ENCODE results near the gene STYXL2. TPM values are rescaled to one million over a fixed set of nuclear protein-coding genes. Genes with fewer than 3 reads are reported as not detected.

STYXL2 gene
- total RNA-seq, 1 donor from 2014 or later: 0.07 TPM

- Mint-ChIP-seq H3K4me3 (no peak overlapping the region), H3K4me1 (peaks cover 41% of the 10 kb centered on the region), H3K27me3 (ENCODE audit: low read depth) (no peaks in the 10 kb centered on the region), H3K9me3 (no peaks in the 10 kb centered on the region), H3K27ac (ENCODE audit: unreplicated experiment) (no peak overlapping the region), H3K36me3 (ENCODE audit: low read depth) (no peaks in the 10 kb centered on the region)
- TF ChIP-seq, protein P1, sequence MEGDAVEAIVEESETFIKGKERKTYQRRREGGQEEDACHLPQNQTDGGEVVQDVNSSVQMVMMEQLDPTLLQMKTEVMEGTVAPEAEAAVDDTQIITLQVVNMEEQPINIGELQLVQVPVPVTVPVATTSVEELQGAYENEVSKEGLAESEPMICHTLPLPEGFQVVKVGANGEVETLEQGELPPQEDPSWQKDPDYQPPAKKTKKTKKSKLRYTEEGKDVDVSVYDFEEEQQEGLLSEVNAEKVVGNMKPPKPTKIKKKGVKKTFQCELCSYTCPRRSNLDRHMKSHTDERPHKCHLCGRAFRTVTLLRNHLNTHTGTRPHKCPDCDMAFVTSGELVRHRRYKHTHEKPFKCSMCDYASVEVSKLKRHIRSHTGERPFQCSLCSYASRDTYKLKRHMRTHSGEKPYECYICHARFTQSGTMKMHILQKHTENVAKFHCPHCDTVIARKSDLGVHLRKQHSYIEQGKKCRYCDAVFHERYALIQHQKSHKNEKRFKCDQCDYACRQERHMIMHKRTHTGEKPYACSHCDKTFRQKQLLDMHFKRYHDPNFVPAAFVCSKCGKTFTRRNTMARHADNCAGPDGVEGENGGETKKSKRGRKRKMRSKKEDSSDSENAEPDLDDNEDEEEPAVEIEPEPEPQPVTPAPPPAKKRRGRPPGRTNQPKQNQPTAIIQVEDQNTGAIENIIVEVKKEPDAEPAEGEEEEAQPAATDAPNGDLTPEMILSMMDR (conservative IDR thresholded peaks at IDR 0.05): no peak
- DNase-seq (ENCODE audit: low read depth, low spot score): no peak
These were observed 41.5 kb downstream of the STYXL2 start for GRCh38 chr1:167135281-167135840.

GRCh38 chr1:167136191-167136614 is 42.3 kb downstream of the STYXL2 start:
- Mint-ChIP-seq H3K36me3 (ENCODE audit: low read depth) (no peaks in the 10 kb centered on the region), H3K4me1 (peaks cover 41% of the 10 kb centered on the region), H3K4me3 (peak overlapping the region; percentile 10), H3K27me3 (ENCODE audit: low read depth) (no peaks in the 10 kb centered on the region), H3K27ac (ENCODE audit: unreplicated experiment) (peak overlapping the region; percentile 64), H3K9me3 (no peaks in the 10 kb centered on the region)
- TF ChIP-seq, protein P1 (conservative IDR thresholded peaks at IDR 0.05): no peak
- DNase-seq (ENCODE audit: low read depth, low spot score): no peak

- no peak for DNase-seq (ENCODE audit: low read depth, low spot score)
- TF ChIP-seq, protein P1 (conservative IDR thresholded peaks at IDR 0.05): no peak
- Mint-ChIP-seq H3K27ac (ENCODE audit: unreplicated experiment) (peak overlapping the region; percentile 92), H3K9me3 (no peaks in the 10 kb centered on the region), H3K27me3 (ENCODE audit: low read depth) (no peaks in the 10 kb centered on the region), H3K4me3 (no peak overlapping the region), H3K36me3 (ENCODE audit: low read depth) (no peaks in the 10 kb centered on the region), H3K4me1 (peaks cover 41% of the 10 kb centered on the region)
These were observed 42.9 kb downstream of the STYXL2 start for GRCh38 chr1:167136806-167137205.

DNA sequence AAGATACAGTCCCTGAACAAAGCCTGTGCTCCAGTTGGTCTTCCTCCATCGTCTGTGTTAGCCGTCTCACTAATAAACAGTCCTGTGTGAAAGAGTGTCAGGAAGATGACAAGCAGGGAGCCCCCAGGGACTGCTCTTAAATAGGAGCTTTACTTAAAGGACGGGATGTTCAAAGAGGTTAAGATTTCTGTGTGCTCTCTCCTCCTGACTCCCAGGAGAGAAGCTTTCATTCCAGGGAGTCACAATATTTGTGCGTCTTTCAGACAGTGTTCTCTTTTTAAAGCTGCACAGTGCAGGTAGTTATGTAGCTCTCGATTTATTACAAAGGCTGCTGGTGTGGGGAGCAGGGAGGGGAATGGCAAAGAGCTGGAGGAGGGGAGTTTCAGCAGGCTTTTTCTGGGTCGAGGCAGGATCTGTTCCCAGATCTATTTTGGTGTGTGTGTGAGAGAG is 43.5 kb downstream of the STYXL2 start:
- H3K9me3 Mint-ChIP-seq: no peaks in the 10 kb centered on the region
- H3K36me3 Mint-ChIP-seq (ENCODE audit: low read depth): no peaks in the 10 kb centered on the region
- no peaks in the 10 kb centered on the region for H3K27me3 Mint-ChIP-seq (ENCODE audit: low read depth)
- peaks cover 41% of the 10 kb centered on the region for H3K4me1 Mint-ChIP-seq
- peak; percentile 9 for DNase-seq (ENCODE audit: low read depth, low spot score)
- peak overlapping the region; percentile 58 for H3K4me3 Mint-ChIP-seq
- peak overlapping the region; percentile 92 for H3K27ac Mint-ChIP-seq (ENCODE audit: unreplicated experiment)
- TF ChIP-seq, protein P1 (conservative IDR thresholded peaks at IDR 0.05): no peak

- peak overlapping the region; percentile 92 for H3K27ac Mint-ChIP-seq (ENCODE audit: unreplicated experiment)
- DNase-seq (ENCODE audit: low read depth, low spot score): no peak
These were observed 44.1 kb downstream of the STYXL2 start for GRCh38 chr1:167137793-167138510.

More at GRCh38 chr1:167137793-167138510, 44.1 kb downstream of the STYXL2 start:
- H3K9me3 Mint-ChIP-seq: no peaks in the 10 kb centered on the region
- H3K4me3 Mint-ChIP-seq: peak overlapping the region; percentile 58
- H3K27me3 Mint-ChIP-seq (ENCODE audit: low read depth): no peaks in the 10 kb centered on the region
- TF ChIP-seq, protein P1 (conservative IDR thresholded peaks at IDR 0.05): no peak
- H3K36me3 Mint-ChIP-seq (ENCODE audit: low read depth): no peaks in the 10 kb centered on the region
- peaks cover 41% of the 10 kb centered on the region for H3K4me1 Mint-ChIP-seq
